Stimulated activated effector memory CD8-positive, alpha-beta T cell treated with anti-CD3 and anti-CD28 coated beads, Interleukin-12 subunit alpha, Interleukin-12 subunit beta, amount 100 ng/mL, for 72 hours (primary cell): Measurements from ENCODE around the gene TNXB.
A peak's percentile ranks its signal among the peaks of the same experiment; 100 is the strongest.

Experiments
- ATAC-seq: fragments of 150-1000 bp; cut with Tn5 transposase; 2 replicates; pipeline ENCODE4 v1.10.0; 2021
- DNase-seq, 2 donors: peaks; one replicate each; pipeline ENCODE4 v3.0.0; 2021 to 2022; ENCODE audit warnings: low spot score in 2 of 2
- H3K27ac Mint-ChIP-seq: one replicate; pipeline ENCODE4 v1.8.0; 2022; ENCODE audit warnings: mild to moderate bottlenecking, mixed read lengths
- H3K36me3 Mint-ChIP-seq: one replicate; pipeline ENCODE4 v1.8.0; 2022; ENCODE audit warnings: mild to moderate bottlenecking, mixed read lengths
- H3K4me1 Mint-ChIP-seq: one replicate; pipeline ENCODE4 v1.8.0; 2022; ENCODE audit warnings: mixed read lengths
- H3K4me3 Mint-ChIP-seq: one replicate; pipeline ENCODE4 v1.8.0; 2022; ENCODE audit warnings: mild to moderate bottlenecking, mixed read lengths
- H3K9me3 Mint-ChIP-seq: one replicate; pipeline ENCODE4 v1.8.0; 2022; ENCODE audit warnings: mixed read lengths

Gene TNXB

GRCh38 chr6:32126880-32127279 lies 17.7 kb upstream of the TNXB start:
- peak overlapping the region; percentile 100 for H3K4me3 Mint-ChIP-seq
- DNase-seq (no peak), ATAC-seq (no peak)
- H3K36me3 Mint-ChIP-seq: peaks cover 72% of the 10 kb centered on the region
- H3K4me1 Mint-ChIP-seq: peaks cover 57% of the 10 kb centered on the region
- no peaks in the 10 kb centered on the region for H3K9me3 Mint-ChIP-seq
- peak overlapping the region; percentile 99 for H3K27ac Mint-ChIP-seq

GRCh38 chr6:32123681-32124080 lies 14.5 kb upstream of the TNXB start:
- ATAC-seq (no peak), DNase-seq (no peak)
- H3K36me3 Mint-ChIP-seq: peaks cover 98% of the 10 kb centered on the region
- H3K4me3 Mint-ChIP-seq: no peak overlapping the region
- H3K4me1 Mint-ChIP-seq: peaks cover 45% of the 10 kb centered on the region
- no peak overlapping the region for H3K27ac Mint-ChIP-seq
- no peaks in the 10 kb centered on the region for H3K9me3 Mint-ChIP-seq

- Mint-ChIP-seq H3K27ac (no peak overlapping the region), H3K4me3 (no peak overlapping the region), H3K4me1 (peaks cover 23% of the 10 kb centered on the region), H3K36me3 (peaks cover 100% of the 10 kb centered on the region), H3K9me3 (no peaks in the 10 kb centered on the region)
- ATAC-seq (no peak), DNase-seq (no peak)
These were observed 11.5 kb upstream of the TNXB start for GRCh38 chr6:32120573-32121059.

- H3K4me1 Mint-ChIP-seq: peaks cover 22% of the 10 kb centered on the region
- peak; percentile 83 for ATAC-seq
- H3K4me3 Mint-ChIP-seq: no peak overlapping the region
- peak; percentile 49 to 76 for DNase-seq
- H3K9me3 Mint-ChIP-seq: no peaks in the 10 kb centered on the region
- H3K36me3 Mint-ChIP-seq: peaks cover 97% of the 10 kb centered on the region
- H3K27ac Mint-ChIP-seq: peak overlapping the region; percentile 21
These were observed 9.9 kb upstream of the TNXB start for GRCh38 chr6:32118782-32119628.

- DNase-seq (no peak), ATAC-seq (no peak)
- peaks cover 21% of the 10 kb centered on the region for H3K4me1 Mint-ChIP-seq
- H3K4me3 Mint-ChIP-seq: no peak overlapping the region
- no peak overlapping the region for H3K27ac Mint-ChIP-seq
- H3K9me3 Mint-ChIP-seq: no peaks in the 10 kb centered on the region
- peaks cover 96% of the 10 kb centered on the region for H3K36me3 Mint-ChIP-seq
These were observed 8.3 kb upstream of the TNXB start for GRCh38 chr6:32117461-32117860.

GRCh38 chr6:32116674-32117073 lies 7.5 kb upstream of the TNXB start:
- H3K9me3 Mint-ChIP-seq: no peaks in the 10 kb centered on the region
- DNase-seq (no peak), ATAC-seq (no peak)
- H3K4me3 Mint-ChIP-seq: no peak overlapping the region
- peak overlapping the region; percentile 77 for H3K27ac Mint-ChIP-seq
- peaks cover 24% of the 10 kb centered on the region for H3K4me1 Mint-ChIP-seq
- peaks cover 88% of the 10 kb centered on the region for H3K36me3 Mint-ChIP-seq

GRCh38 chr6:32115623-32116022 lies 6.5 kb upstream of the TNXB start:
- H3K9me3 Mint-ChIP-seq: no peaks in the 10 kb centered on the region
- H3K27ac Mint-ChIP-seq: peak overlapping the region; percentile 77
- ATAC-seq (no peak), DNase-seq (no peak)
- H3K36me3 Mint-ChIP-seq: peaks cover 77% of the 10 kb centered on the region
- no peak overlapping the region for H3K4me3 Mint-ChIP-seq
- H3K4me1 Mint-ChIP-seq: peaks cover 24% of the 10 kb centered on the region

GRCh38 chr6:32114796-32115195 lies 5.7 kb upstream of the TNXB start:
- peaks cover 27% of the 10 kb centered on the region for H3K4me1 Mint-ChIP-seq
- H3K4me3 Mint-ChIP-seq: no peak overlapping the region
- H3K9me3 Mint-ChIP-seq: no peaks in the 10 kb centered on the region
- no peak for DNase-seq
- peaks cover 69% of the 10 kb centered on the region for H3K36me3 Mint-ChIP-seq
- ATAC-seq: no peak
- peak overlapping the region; percentile 63 for H3K27ac Mint-ChIP-seq

GRCh38 chr6:32113386-32114352 lies 4.5 kb upstream of the TNXB start:
- Mint-ChIP-seq H3K36me3 (peaks cover 62% of the 10 kb centered on the region), H3K9me3 (no peaks in the 10 kb centered on the region), H3K4me3 (no peak overlapping the region), H3K4me1 (peaks cover 31% of the 10 kb centered on the region), H3K27ac (peak overlapping the region; percentile 63)
- ATAC-seq (peak; percentile 5), DNase-seq (no peak)

- Mint-ChIP-seq H3K27ac (peak overlapping the region; percentile 78), H3K4me1 (peaks cover 43% of the 10 kb centered on the region)
- ATAC-seq: no peak
These were observed 3.4 kb upstream of the TNXB start for GRCh38 chr6:32112431-32112980.

GRCh38 chr6:32111424-32112066 lies 2.4 kb upstream of the TNXB start:
- peaks cover 45% of the 10 kb centered on the region for H3K4me1 Mint-ChIP-seq
- H3K4me3 Mint-ChIP-seq: no peak overlapping the region
- H3K27ac Mint-ChIP-seq: peak overlapping the region; percentile 78
- peaks cover 41% of the 10 kb centered on the region for H3K36me3 Mint-ChIP-seq
- no peak for DNase-seq
- H3K9me3 Mint-ChIP-seq: no peaks in the 10 kb centered on the region
- no peak for ATAC-seq

More at GRCh38 chr6:32112431-32112980, 3.4 kb upstream of the TNXB start:
- no peak for DNase-seq
- Mint-ChIP-seq H3K9me3 (no peaks in the 10 kb centered on the region), H3K4me3 (no peak overlapping the region), H3K36me3 (peaks cover 51% of the 10 kb centered on the region)

GRCh38 chr6:32110632-32111031 lies 1.5 kb upstream of the TNXB start:
- Mint-ChIP-seq H3K36me3 (peaks cover 32% of the 10 kb centered on the region), H3K4me3 (no peak overlapping the region), H3K9me3 (no peaks in the 10 kb centered on the region), H3K27ac (no peak overlapping the region), H3K4me1 (peaks cover 38% of the 10 kb centered on the region)
- ATAC-seq: no peak
- DNase-seq: no peak

GRCh38 chr6:32109765-32110160 lies 625 bp upstream of the TNXB start:
- no peaks in the 10 kb centered on the region for H3K9me3 Mint-ChIP-seq
- H3K4me3 Mint-ChIP-seq: no peak overlapping the region
- H3K4me1 Mint-ChIP-seq: peaks cover 35% of the 10 kb centered on the region
- H3K27ac Mint-ChIP-seq: peak overlapping the region; percentile 21
- ATAC-seq (no peak), DNase-seq (no peak)
- peaks cover 24% of the 10 kb centered on the region for H3K36me3 Mint-ChIP-seq

- H3K4me3 Mint-ChIP-seq: no peak overlapping the region
These were observed 418 bp downstream of the TNXB start for GRCh38 chr6:32108727-32109113.

More at GRCh38 chr6:32108727-32109113, 418 bp downstream of the TNXB start:
- DNase-seq: no peak
- Mint-ChIP-seq H3K27ac (peak overlapping the region; percentile 21), H3K4me1 (peaks cover 32% of the 10 kb centered on the region), H3K9me3 (no peaks in the 10 kb centered on the region), H3K36me3 (peaks cover 16% of the 10 kb centered on the region)
- no peak for ATAC-seq
